SK-N-SH (cell line): ENCODE measurements around the gene ABO. TPM values are rescaled to one million over a fixed set of nuclear protein-coding genes. Genes with fewer than 3 reads are reported as not detected.
"Not testable (repeated sequence)": the region's sequence is repeated elsewhere in the genome, so short reads cannot be mapped to it uniquely, and the experiment has no call there.

Source experiments
- CTCF ChIA-PET: fragments of 300-600, 350-600 bp; formaldehyde crosslinking; extraction: SDS; loops from one replicate; lab custom pipeline; 2021; lab: Yijun Ruan, JAX
- POLR2A ChIA-PET: fragments of 350-600 bp; sonication (Branson Sonifier 250); formaldehyde crosslinking; extraction: SDS; loops from one replicate; lab custom pipeline; 2020; ENCODE audit warnings: antibody characterized with exemption, inconsistent platforms; lab: Yijun Ruan, JAX
- DNase-seq: peaks from one replicate; pipeline ENCODE4 v3.0.0; 2012
- H2AFZ ChIP-seq: fragments of 200-600 bp; sonication (generic); 2 replicates; pipeline ENCODE4 v1.8.1; 2016; ENCODE audit warnings: antibody characterized with exemption, mild to moderate bottlenecking, low read depth
- H3F3A ChIP-seq: fragments of 200-600 bp; sonication (generic); replicated peaks from 2 replicates; pipeline ENCODE3; 2016; ENCODE audit warnings: antibody characterized with exemption, mild to moderate bottlenecking; ENCODE audit not compliant: insufficient read depth
- H3K27ac ChIP-seq, 2 experiments: fragments of 200-500 bp in 1 of 2; fragments of 200-600 bp in 1 of 2; sonication (Bioruptor generic) in 1 of 2; sonication (generic), shearing (Covaris generic) in 1 of 2; 2 replicates each; pipeline versions ENCODE4 v1.5.1 to v1.6.1; 2014 to 2016; ENCODE audit warnings: low read depth in 2 of 2, inconsistent platforms in 1 of 2, low read length in 1 of 2, mild to moderate bottlenecking in 1 of 2, mixed read lengths in 1 of 2
- H3K27me3 ChIP-seq: fragments of 200-600 bp; sonication (generic), shearing (Covaris generic); 2 replicates; pipeline ENCODE4 v1.6.1; 2016; ENCODE audit warnings: mixed run types; ENCODE audit not compliant: insufficient read depth
- H3K36me3 ChIP-seq, 2 experiments: fragments of 200-500 bp in 1 of 2; fragments of 200-600 bp in 1 of 2; sonication (Bioruptor generic) in 1 of 2; sonication (generic) in 1 of 2; replicated peaks in 1 of 2; 2 replicates each; pipeline versions ENCODE3 to v1.5.1; 2014 to 2016; ENCODE audit warnings: low read length in 1 of 2, mild to moderate bottlenecking in 1 of 2; ENCODE audit not compliant: insufficient read depth in 2 of 2, control insufficient read depth in 1 of 2
- H3K4me1 ChIP-seq, 2 experiments: fragments of 200-500 bp in 1 of 2; fragments of 200-600 bp in 1 of 2; sonication (Bioruptor generic) in 1 of 2; sonication (generic), shearing (Covaris generic) in 1 of 2; 2 replicates each; pipeline versions ENCODE4 v1.5.1 to v1.6.1; 2014 to 2016; ENCODE audit warnings: low read depth in 1 of 2, low read length in 1 of 2, mixed run types in 1 of 2; ENCODE audit not compliant: insufficient read depth in 2 of 2, control insufficient read depth in 1 of 2
- H3K4me2 ChIP-seq: fragments of 200-600 bp; sonication (generic), shearing (Covaris generic); 2 replicates; pipeline ENCODE4 v1.6.1; 2017; ENCODE audit warnings: mixed run types
- H3K4me3 ChIP-seq, 2 experiments: fragments of 200-500 bp in 1 of 2; fragments of 200-600 bp in 1 of 2; sonication (Bioruptor generic) in 1 of 2; sonication (generic), shearing (Covaris generic) in 1 of 2; 2 replicates each; pipeline versions ENCODE4 v1.5.1 to v1.8.1; 2014 to 2016; ENCODE audit warnings: low read depth in 2 of 2, inconsistent platforms in 1 of 2, low read length in 1 of 2, mild to moderate bottlenecking in 1 of 2, mixed read lengths in 1 of 2, moderate library complexity in 1 of 2
- H3K79me2 ChIP-seq: fragments of 200-600 bp; sonication (generic); 2 replicates; pipeline ENCODE4 v1.8.1; 2017; ENCODE audit warnings: mild to moderate bottlenecking; ENCODE audit not compliant: insufficient read depth
- H3K9ac ChIP-seq: fragments of 200-600 bp; sonication (generic); 2 replicates; pipeline ENCODE4 v1.6.1; 2017; ENCODE audit warnings: mixed run types
- H3K9me2 ChIP-seq: fragments of 200-600 bp; sonication (generic); 2 replicates; pipeline ENCODE4 v1.6.1; 2017; ENCODE audit warnings: mixed run types
- H3K9me3 ChIP-seq: fragments of 200-600 bp; sonication (generic); 2 replicates; pipeline ENCODE4 v1.6.1; 2017; ENCODE audit warnings: mixed run types, mild to moderate bottlenecking, moderate library complexity
- H4K20me1 ChIP-seq: fragments of 200-600 bp; sonication (generic); 2 replicates; pipeline ENCODE4 v1.6.1; 2017; ENCODE audit warnings: mild to moderate bottlenecking, mixed run types; ENCODE audit not compliant: insufficient read depth
- ELF1 ChIP-seq: IDR thresholded peaks from 2 replicates; pipeline ENCODE4 v1.4.0; 2012
- EP300 ChIP-seq, 2 experiments: IDR thresholded peaks; 2 replicates each; pipeline versions ENCODE4 v1.4.0 to v1.6.1; 2012; ENCODE audit warnings: borderline replicate concordance in 1 of 2, low read depth in 1 of 2, low read length in 1 of 2
- FOXJ3 ChIP-seq: sonication (generic); formaldehyde crosslinking; IDR thresholded peaks from 2 replicates; pipeline ENCODE4 v1.5.1; 2020; ENCODE audit warnings: mild to moderate bottlenecking, missing genetic modification reagents
- FOXM1 ChIP-seq: IDR thresholded peaks from 2 replicates; pipeline ENCODE4 v1.4.0; 2012; ENCODE audit warnings: low read depth, mild to moderate bottlenecking
- MEF2A ChIP-seq: IDR thresholded peaks from 2 replicates; pipeline ENCODE4 v1.4.0; 2012; ENCODE audit warnings: low read depth, borderline replicate concordance
- NFIC ChIP-seq: IDR thresholded peaks from 2 replicates; pipeline ENCODE4 v1.4.0; 2012; ENCODE audit warnings: borderline replicate concordance
- NRF1 ChIP-seq: IDR thresholded peaks from 2 replicates; pipeline ENCODE4 v1.6.1; 2012; ENCODE audit warnings: low read depth, mild to moderate bottlenecking, low read length
- RAD21 ChIP-seq: IDR thresholded peaks from 2 replicates; pipeline ENCODE4 v1.6.1; 2012; ENCODE audit warnings: mild to moderate bottlenecking, low read length
- RCOR1 ChIP-seq: fragments of 150-350 bp; IDR thresholded peaks from 2 replicates; pipeline ENCODE4 v1.6.1; 2017; ENCODE audit warnings: antibody characterized with exemption, low read length
- REST ChIP-seq: IDR thresholded peaks from 2 replicates; pipeline ENCODE4 v1.6.1; 2012; ENCODE audit warnings: mild to moderate bottlenecking, low read depth, low read length, moderate library complexity
- RFX5 ChIP-seq: IDR thresholded peaks from 2 replicates; pipeline ENCODE4 v1.6.1; 2012; ENCODE audit warnings: mild to moderate bottlenecking, improper control_type of control experiment, low read length
- RXRA ChIP-seq: IDR thresholded peaks from 2 replicates; pipeline ENCODE4 v1.4.0; 2012; ENCODE audit warnings: low read depth, mild to moderate bottlenecking, borderline replicate concordance
- SMC3 ChIP-seq: IDR thresholded peaks from 2 replicates; pipeline ENCODE4 v1.6.1; 2012; ENCODE audit warnings: low read depth, low read length, improper control_type of control experiment
- YY1 ChIP-seq: IDR thresholded peaks from 2 replicates; pipeline ENCODE4 v1.4.0; 2012; ENCODE audit warnings: low read depth, mild to moderate bottlenecking
- WGBS: methylation state at CpG from one replicate; pipeline ENCODE4 v1.1.6; 2017; ENCODE audit warnings: low lambda C conversion rate; 5-methylcytosine and 5-hydroxymethylcytosine counted together
- polyA plus RNA-seq, 3 experiments: library from polyadenylated mRNA; depleted of rRNA; stranded (reverse); fragments of >200 nt; gene quantifications; 2 replicates each; pipeline ENCODE4 v1.2.3, GENCODE V29; 2012

Gene ABO
- polyA plus RNA-seq, 1 of the 3 experiments (the other 2 are of a cell fraction), result not detected

GRCh38 chr9:133251773-133252172 lies 23.2 kb downstream of the ABO start:
- H3K79me2 ChIP-seq, result no peaks in the 10 kb centered on the region
- no peaks in the 10 kb centered on the region for H3K4me1 ChIP-seq
- TF ChIP-seq RCOR1 (no peak), NRF1 (no peak)
- H3K9ac ChIP-seq, result no peak overlapping the region
- H3K36me3 ChIP-seq, result no peaks in the 10 kb centered on the region
- H3K4me2 ChIP-seq, result no peak overlapping the region
- H3K4me3 ChIP-seq, result no peak overlapping the region
- H3K27ac ChIP-seq, result no peak overlapping the region
- no peaks in the 10 kb centered on the region for H3K9me3 ChIP-seq
- no peaks in the 10 kb centered on the region for H3K9me2 ChIP-seq
- H2AFZ ChIP-seq, result no peak overlapping the region
- CTCF ChIA-PET, result interaction anchor here (2.6 kb wide), 1 partner anchor 13 kb away, joined by 6 read pairs; no protein-coding TSS in a partner anchor
- peaks cover 27% of the 10 kb centered on the region for H3K27me3 ChIP-seq
- WGBS, result 77% methylated on average over 6 of the region's 11 CpGs
- H4K20me1 ChIP-seq, result no peaks in the 10 kb centered on the region
- POLR2A ChIA-PET, result no interaction called here
- peak; percentile 19 for DNase-seq
- H3F3A ChIP-seq, result no peaks in the 10 kb centered on the region

GRCh38 chr9:133251221-133251620 lies 23.8 kb downstream of the ABO start:
- H3K9me3 ChIP-seq, H3K9me2 ChIP-seq, H3K4me2 ChIP-seq, H3K4me3 ChIP-seq, POLR2A ChIA-PET, H2AFZ ChIP-seq, H3K36me3 ChIP-seq, H4K20me1 ChIP-seq, H3K9ac ChIP-seq, DNase-seq, H3K27ac ChIP-seq, H3K4me1 ChIP-seq, H3F3A ChIP-seq, H3K79me2 ChIP-seq: not testable (repeated sequence)
- CTCF ChIA-PET, result interaction anchor here (2.6 kb wide), 1 partner anchor 12 kb away, joined by 6 read pairs; no protein-coding TSS in a partner anchor
- 75% methylated on average over 6 of the region's 6 CpGs for WGBS
- peaks cover 27% of the 10 kb centered on the region for H3K27me3 ChIP-seq

- WGBS, result 16% methylated on average over 5 of the region's 5 CpGs
- H3K4me1 ChIP-seq, result peaks cover 0 to 2% of the 10 kb centered on the region in 2 experiments; a peak in 1 of 4 replicates
- no peak overlapping the region for H3K27ac ChIP-seq
- no peaks in the 10 kb centered on the region for H3K36me3 ChIP-seq
- H4K20me1 ChIP-seq, result no peaks in the 10 kb centered on the region
- no peaks in the 10 kb centered on the region for H3K79me2 ChIP-seq
- no peak overlapping the region for H2AFZ ChIP-seq
- DNase-seq, result no peak
- no peak overlapping the region for H3K9ac ChIP-seq
- H3K4me2 ChIP-seq, result no peak overlapping the region
- H3K9me3 ChIP-seq, result no peaks in the 10 kb centered on the region
- H3K9me2 ChIP-seq, result no peaks in the 10 kb centered on the region
- no peaks in the 10 kb centered on the region for H3F3A ChIP-seq
- no peak overlapping the region for H3K4me3 ChIP-seq
- TF ChIP-seq RFX5 (no peak), EP300 (IDR thresholded peaks at IDR 0.05; ENCODE audit: borderline replicate concordance in 1 of 2, low read depth in 1 of 2, low read length in 1 of 2) (no peak), MEF2A (no peak), NRF1 (no peak), RXRA (no peak), FOXJ3 (CRISPR knock-in tag) (no peak), SMC3 (no peak), ELF1 (no peak), YY1 (no peak), RAD21 (no peak), REST (no peak), FOXM1 (no peak), NFIC (no peak)
- POLR2A ChIA-PET, result no interaction called here
- CTCF ChIA-PET, result interaction anchor here (0.8 to 2.6 kb wide), 2 partner anchors 12 to 65 kb away, joined by 3 to 6 read pairs; no protein-coding TSS in a partner anchor
- peaks cover 27% of the 10 kb centered on the region for H3K27me3 ChIP-seq
Observed at GRCh38 chr9:133250741-133251170, 24.2 kb downstream of the ABO start.
